Body of pancreas (tissue), 4 donors: ENCODE results near the gene TCF7L1. TPM values are rescaled to one million over a fixed set of nuclear protein-coding genes. Genes with fewer than 3 reads are reported as not detected.

Experiments
- ATAC-seq: fragments of 150-250 bp; one replicate; pipeline ENCODE4 v1.9.1; 2016
- DNase-seq, 4 donors: peaks; one replicate each; pipeline ENCODE4 v3.0.0-alpha.2; 2019
- H3K27ac ChIP-seq, 4 donors: fragments of 200-600 bp; sonication (generic); 1 replicate in 3 of 4; 2 replicates in 1 of 4; pipeline versions ENCODE4 v1.5.1 to v1.6.1; 2016 to 2019; ENCODE audit warnings: mild to moderate bottlenecking in 1 of 4, mixed read lengths in 1 of 4, moderate library complexity in 1 of 4
- H3K27me3 ChIP-seq, 2 donors: fragments of 200-600 bp; sonication (generic); one replicate each; pipeline ENCODE4 v1.6.0; 2016; ENCODE audit warnings: mild to moderate bottlenecking in 1 of 2
- H3K36me3 ChIP-seq, 2 donors: fragments of 200-600 bp; sonication (generic); replicated peaks in 1 of 2; 2 replicates each; pipeline ENCODE4 v1.5.1; 2016; ENCODE audit warnings: low read depth in 2 of 2; ENCODE audit not compliant: insufficient read depth in 1 of 2
- H3K4me1 ChIP-seq: fragments of 200-600 bp; sonication (generic); one replicate; pipeline ENCODE4 v1.6.0; 2016
- H3K4me3 ChIP-seq, 2 donors: fragments of 200-600 bp; sonication (generic); 1 replicate in 1 of 2; 2 replicates in 1 of 2; pipeline ENCODE4 v1.5.1; 2016 to 2019
- H3K9me3 ChIP-seq, 3 donors: fragments of 200-600 bp; sonication (generic); 1 replicate in 2 of 3; 2 replicates in 1 of 3; pipeline ENCODE4 v1.5.1; 2016
- POLR2A ChIP-seq, 3 donors: fragments of 450-650 bp; IDR thresholded peaks; one replicate each; pipeline ENCODE4 v1.6.1; 2016; ENCODE audit warnings: antibody characterized with exemption in 3 of 3, mild to moderate bottlenecking in 2 of 3
- WGBS, 2 donors: methylation state at CpG; one replicate each; pipeline ENCODE4 v1.1.5; 2017; 5-methylcytosine and 5-hydroxymethylcytosine counted together
- intact Hi-C: fragments of 100-400 bp; cut with DNase I; formaldehyde crosslinking; loops from one replicate; pipeline ENCODE4 v1.15.1; 2023
- total RNA-seq, 2 donors: library from RNA; depleted of rRNA; stranded (reverse); fragments of >200 nt; gene quantifications; one replicate each; pipeline ENCODE4 v1.1.0, GENCODE V29; 2016
- TF ChIP-seq, protein P1 (sequence below), 7 experiments: fragments of 450-650 bp in 4 of 7; fragments of 200-600 bp in 3 of 7; sonication (generic) in 3 of 7; IDR thresholded peaks; one replicate each; pipeline ENCODE4 v1.5.1; 2016 to 2019; ENCODE audit warnings: antibody characterized with exemption in 7 of 7

The TCF7L1 gene
- total RNA-seq, 2 donors from 2014 or later: 2.1 to 4.3 TPM

DNA sequence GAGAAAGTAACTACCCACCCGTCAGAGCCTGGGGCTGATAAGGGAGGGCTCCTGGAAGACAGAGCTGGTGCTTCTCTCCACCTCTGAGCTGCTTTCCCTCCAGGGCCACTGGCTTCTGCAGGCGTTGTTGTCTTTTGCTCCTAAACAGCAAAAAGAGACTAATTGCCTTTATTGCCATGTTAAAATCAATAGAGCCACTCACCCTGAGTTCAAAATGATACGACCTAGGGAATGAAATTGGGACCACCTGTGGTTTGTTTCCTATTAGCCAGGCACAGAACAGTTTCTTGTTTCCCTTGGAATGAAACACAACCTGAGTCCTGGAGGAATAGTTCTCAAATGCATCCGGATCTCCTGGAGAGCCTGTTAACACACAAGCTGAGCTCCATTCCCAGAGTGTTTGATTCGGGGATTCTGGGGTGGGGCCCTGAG lies 45.8 kb downstream of the TCF7L1 start:
- ATAC-seq (no peak), DNase-seq (no peak)
- intact Hi-C loops: no loop called here
- no peak overlapping the region for H3K4me3 ChIP-seq
- H3K4me1 ChIP-seq: peaks cover 17% of the 10 kb centered on the region
- no peaks in the 10 kb centered on the region for H3K36me3 ChIP-seq
- no peaks in the 10 kb centered on the region for H3K9me3 ChIP-seq
- no peaks in the 10 kb centered on the region for H3K27me3 ChIP-seq
- no peak overlapping the region for H3K27ac ChIP-seq
- TF ChIP-seq, protein P1, sequence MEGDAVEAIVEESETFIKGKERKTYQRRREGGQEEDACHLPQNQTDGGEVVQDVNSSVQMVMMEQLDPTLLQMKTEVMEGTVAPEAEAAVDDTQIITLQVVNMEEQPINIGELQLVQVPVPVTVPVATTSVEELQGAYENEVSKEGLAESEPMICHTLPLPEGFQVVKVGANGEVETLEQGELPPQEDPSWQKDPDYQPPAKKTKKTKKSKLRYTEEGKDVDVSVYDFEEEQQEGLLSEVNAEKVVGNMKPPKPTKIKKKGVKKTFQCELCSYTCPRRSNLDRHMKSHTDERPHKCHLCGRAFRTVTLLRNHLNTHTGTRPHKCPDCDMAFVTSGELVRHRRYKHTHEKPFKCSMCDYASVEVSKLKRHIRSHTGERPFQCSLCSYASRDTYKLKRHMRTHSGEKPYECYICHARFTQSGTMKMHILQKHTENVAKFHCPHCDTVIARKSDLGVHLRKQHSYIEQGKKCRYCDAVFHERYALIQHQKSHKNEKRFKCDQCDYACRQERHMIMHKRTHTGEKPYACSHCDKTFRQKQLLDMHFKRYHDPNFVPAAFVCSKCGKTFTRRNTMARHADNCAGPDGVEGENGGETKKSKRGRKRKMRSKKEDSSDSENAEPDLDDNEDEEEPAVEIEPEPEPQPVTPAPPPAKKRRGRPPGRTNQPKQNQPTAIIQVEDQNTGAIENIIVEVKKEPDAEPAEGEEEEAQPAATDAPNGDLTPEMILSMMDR (IDR thresholded peaks at IDR 0.05): no peak
- no peak for TF ChIP-seq POLR2A (IDR thresholded peaks at IDR 0.05)
- WGBS, 2 donors: 71 to 73% methylated on average over 5 of the region's 5 CpGs

DNA sequence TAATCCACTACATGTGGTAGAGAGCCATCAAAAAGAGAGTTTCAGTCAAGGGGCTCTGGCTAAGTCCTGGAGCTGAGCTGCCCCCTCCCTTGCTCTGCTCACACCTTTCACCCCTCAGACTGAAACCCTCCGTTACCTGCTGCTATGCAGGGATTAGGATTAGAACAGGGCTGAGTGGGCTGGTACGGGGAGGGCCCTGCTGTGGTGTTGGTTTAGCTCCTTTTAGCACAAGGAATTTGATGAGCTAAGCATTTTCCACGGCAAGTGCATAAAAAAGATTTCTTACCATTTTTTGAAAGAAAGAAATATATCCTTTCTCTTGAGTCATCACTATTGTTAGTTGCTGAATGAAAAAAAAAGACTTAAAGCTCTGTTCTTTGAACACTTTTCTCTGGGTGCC lies 46.3 kb downstream of the TCF7L1 start:
- no peak overlapping the region for H3K4me3 ChIP-seq
- DNase-seq: no peak
- WGBS, 2 donors: 75 to 78% methylated on average over 3 of the region's 3 CpGs
- intact Hi-C loops: no loop called here
- no peaks in the 10 kb centered on the region for H3K27me3 ChIP-seq
- peaks cover 17% of the 10 kb centered on the region for H3K4me1 ChIP-seq
- no peak for ATAC-seq
- no peak overlapping the region for H3K27ac ChIP-seq
- TF ChIP-seq, protein P1 (IDR thresholded peaks at IDR 0.05): no peak
- TF ChIP-seq POLR2A (IDR thresholded peaks at IDR 0.05): no peak
- H3K36me3 ChIP-seq: no peaks in the 10 kb centered on the region
- no peaks in the 10 kb centered on the region for H3K9me3 ChIP-seq

DNA sequence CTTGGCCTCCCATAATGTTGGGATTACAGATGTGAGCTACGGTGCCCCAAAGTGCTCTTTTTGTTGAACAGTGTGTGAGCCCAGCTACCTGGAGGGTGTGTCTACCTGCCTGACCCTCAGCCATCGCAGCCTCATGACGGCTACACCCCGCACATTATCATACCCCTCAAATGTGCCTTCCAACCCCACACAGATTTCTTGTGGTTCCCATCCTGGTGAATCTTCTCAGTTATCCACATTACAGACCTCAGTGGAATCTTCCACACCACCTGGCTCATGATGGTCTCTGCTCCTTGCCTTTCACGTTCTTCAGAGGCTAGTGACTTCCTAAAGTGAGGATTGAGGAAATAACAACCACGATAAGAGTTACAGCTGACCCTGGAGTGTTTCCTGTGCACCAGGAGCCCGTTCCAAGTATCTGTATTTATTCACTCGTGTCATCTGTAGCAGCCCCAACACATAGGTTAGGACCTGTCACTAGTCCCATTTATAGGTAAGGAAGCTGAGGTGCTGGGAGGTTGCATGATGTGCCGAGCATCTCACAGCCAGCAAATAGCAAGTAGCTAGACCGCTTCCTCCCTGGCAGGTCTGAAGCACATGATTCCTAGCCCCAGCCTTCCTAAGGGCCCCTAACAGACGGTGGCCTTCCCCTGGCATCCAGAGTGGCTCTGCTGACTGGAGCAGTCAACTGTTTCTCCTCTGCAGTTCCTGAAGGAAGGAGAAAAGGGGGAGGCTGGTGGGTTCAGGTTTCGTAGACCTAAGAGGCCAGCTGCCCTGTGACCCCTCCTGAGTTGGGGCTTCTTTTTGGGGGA lies 47.3 kb downstream of the TCF7L1 start:
- H3K9me3 ChIP-seq: no peaks in the 10 kb centered on the region
- DNase-seq (no peak), ATAC-seq (no peak)
- TF ChIP-seq POLR2A (IDR thresholded peaks at IDR 0.05): no peak
- TF ChIP-seq, protein P1 (IDR thresholded peaks at IDR 0.05): no peak
- no peak overlapping the region for H3K4me3 ChIP-seq
- intact Hi-C loops: no loop called here
- no peaks in the 10 kb centered on the region for H3K36me3 ChIP-seq
- peaks cover 10% of the 10 kb centered on the region for H3K4me1 ChIP-seq
- 68 to 84% methylated on average over 12 of the region's 12 CpGs for WGBS, 2 donors
- no peak overlapping the region for H3K27ac ChIP-seq
- no peaks in the 10 kb centered on the region for H3K27me3 ChIP-seq

DNA sequence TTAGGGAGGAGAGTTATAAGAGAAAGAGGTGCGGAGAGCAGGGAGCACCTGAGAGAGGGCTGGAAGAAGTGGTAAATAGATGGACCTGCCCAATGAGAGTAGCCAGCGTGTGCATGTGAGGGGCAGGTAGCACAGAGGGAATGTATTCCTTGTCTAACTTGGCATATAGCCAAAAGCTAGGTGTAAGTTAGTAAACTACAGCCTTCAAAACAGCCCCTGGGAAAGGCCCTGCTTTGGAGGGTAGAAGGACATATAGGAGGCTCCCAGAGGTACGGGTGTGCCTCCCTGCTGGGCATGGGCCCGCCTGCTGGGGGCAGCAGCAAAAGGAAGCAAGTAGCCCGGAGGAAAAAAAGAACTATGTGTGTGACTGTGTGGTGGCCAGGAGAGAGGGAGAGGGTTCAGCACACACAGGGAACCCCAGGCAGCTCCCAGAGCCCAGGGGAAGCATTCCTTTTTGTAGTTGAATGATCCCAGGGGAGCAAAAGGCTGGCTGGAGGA lies 48.0 kb downstream of the TCF7L1 start:
- no peak for TF ChIP-seq POLR2A (IDR thresholded peaks at IDR 0.05)
- TF ChIP-seq, protein P1 (IDR thresholded peaks at IDR 0.05): no peak
- no peak for ATAC-seq
- Histone ChIP-seq H3K9me3 (no peaks in the 10 kb centered on the region), H3K4me1 (peaks cover 3% of the 10 kb centered on the region), H3K4me3 (no peak overlapping the region), H3K27me3 (no peaks in the 10 kb centered on the region), H3K27ac (no peak overlapping the region), H3K36me3 (no peaks in the 10 kb centered on the region)
- 64 to 66% methylated on average over 5 of the region's 5 CpGs for WGBS, 2 donors
- intact Hi-C loops: no loop called here
- no peak for DNase-seq
